GM12873 (cell line): ENCODE results near the gene LRRC7.

ENCODE experiments used
- TF ChIP-seq, protein P1 (sequence below): IDR thresholded peaks from 2 replicates; pipeline ENCODE4 v1.5.1; 2012; ENCODE audit warnings: low read depth, mild to moderate bottlenecking, moderate library complexity, low read length, control low read depth; ENCODE audit not compliant: insufficient read depth; ENCODE audit errors: missing control alignments

Gene LRRC7

DNA sequence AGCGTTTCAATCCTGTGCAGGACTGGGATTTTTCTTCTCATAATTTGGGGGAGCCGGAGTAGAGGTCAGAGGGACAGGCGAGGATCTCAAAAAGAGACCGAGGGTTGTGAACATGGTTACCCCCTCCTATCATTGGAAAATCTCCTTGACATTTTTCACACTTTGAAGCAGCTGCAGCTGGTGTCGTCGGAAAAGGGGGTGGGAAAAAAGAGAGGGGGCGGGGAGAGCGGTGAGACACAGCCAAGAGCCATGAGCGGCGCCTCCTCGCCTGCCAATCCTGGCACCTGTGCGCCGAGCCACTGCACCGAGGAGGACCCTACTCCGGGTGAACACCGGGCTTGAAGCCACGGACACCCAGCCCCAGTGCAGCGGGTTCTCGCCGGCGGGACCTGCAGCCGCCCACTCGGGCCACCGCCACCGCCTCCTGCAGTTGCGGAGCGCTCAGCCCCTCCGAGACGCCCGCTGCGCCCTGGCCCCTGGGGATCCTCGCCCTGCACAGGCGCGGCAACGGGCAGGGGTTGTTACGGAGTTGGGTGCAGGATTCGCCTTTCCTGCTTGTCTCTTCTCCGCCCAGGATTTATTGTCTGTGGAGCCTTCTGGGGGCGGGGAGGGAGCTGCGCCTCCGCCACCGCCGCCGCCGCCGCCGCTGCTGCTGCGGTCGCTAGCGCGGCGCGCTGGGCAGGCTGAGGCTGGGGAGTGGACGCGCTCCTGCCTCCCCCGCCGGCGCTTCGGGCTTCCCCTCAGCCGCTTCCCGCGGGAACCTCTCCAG is at the start of gene LRRC7:
LRRC7 (plus strand) TSS at position 271 of the 769 bp plus-strand sequence. CDS start 718 bp downstream, outside the sequence.
- TF ChIP-seq, protein P1, sequence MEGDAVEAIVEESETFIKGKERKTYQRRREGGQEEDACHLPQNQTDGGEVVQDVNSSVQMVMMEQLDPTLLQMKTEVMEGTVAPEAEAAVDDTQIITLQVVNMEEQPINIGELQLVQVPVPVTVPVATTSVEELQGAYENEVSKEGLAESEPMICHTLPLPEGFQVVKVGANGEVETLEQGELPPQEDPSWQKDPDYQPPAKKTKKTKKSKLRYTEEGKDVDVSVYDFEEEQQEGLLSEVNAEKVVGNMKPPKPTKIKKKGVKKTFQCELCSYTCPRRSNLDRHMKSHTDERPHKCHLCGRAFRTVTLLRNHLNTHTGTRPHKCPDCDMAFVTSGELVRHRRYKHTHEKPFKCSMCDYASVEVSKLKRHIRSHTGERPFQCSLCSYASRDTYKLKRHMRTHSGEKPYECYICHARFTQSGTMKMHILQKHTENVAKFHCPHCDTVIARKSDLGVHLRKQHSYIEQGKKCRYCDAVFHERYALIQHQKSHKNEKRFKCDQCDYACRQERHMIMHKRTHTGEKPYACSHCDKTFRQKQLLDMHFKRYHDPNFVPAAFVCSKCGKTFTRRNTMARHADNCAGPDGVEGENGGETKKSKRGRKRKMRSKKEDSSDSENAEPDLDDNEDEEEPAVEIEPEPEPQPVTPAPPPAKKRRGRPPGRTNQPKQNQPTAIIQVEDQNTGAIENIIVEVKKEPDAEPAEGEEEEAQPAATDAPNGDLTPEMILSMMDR: no peak

GRCh38 chr1:69519006-69519405 is 48.7 kb upstream of the LRRC7 start:
- TF ChIP-seq, protein P1: no peak

DNA sequence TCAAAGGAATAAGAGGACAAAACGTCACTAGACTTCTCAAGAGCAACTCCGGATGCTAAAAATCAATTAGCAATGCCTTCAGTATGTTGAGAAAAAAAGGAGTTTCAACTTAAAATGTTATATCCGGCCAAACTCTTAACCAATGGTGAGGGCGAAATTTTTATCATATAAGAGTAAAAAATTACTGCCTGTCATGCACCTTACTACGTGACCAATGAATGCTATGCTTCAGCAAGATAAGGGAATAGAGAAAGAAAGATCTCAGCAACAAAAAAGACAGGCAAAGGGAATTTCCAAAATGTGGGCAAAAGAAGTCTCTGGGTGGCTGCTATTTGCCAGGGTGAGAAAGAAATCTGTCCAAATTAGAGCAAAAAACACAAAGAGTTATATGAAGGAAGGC is 47.4 kb upstream of the LRRC7 start:
- TF ChIP-seq, protein P1: no peak

DNA sequence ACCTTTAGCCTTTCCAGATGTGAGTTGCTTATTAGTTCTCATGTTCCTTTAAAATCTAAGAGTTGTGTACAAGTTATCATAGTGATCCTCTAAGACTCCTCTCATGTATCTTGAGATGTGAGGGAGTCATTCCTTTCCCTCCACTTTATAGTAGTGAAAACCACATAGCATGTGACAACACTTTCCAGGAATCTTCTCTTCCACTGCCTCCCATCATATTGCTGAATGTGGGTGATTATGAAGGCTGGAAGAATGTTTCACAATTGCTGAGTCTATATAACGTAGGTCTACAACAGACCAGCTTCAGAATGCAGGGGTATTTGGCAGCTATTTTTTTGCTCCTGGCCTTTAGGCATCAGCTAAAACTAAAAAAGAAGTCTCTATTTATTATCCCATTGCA is 44.7 kb upstream of the LRRC7 start:
- TF ChIP-seq, protein P1: no peak

DNA sequence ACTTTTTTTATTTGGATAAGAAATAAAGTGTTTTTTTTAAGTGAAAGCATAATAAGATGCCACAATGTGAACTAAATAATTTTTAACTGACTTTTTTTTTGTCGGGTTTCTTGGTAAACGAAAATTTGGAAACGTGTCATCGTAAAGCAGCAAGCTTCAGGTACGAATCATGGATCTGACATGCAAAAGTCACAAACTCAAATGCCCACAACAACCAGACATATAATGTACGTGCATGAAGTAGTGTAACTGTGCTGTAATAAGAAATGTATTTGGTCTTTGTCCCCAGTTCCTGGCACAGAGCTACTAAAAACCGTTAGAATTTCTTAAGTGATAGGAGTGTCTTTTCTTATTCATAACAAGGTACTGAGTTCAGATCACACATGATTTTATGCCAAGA is 44.3 kb upstream of the LRRC7 start:
- TF ChIP-seq, protein P1: no peak

DNA sequence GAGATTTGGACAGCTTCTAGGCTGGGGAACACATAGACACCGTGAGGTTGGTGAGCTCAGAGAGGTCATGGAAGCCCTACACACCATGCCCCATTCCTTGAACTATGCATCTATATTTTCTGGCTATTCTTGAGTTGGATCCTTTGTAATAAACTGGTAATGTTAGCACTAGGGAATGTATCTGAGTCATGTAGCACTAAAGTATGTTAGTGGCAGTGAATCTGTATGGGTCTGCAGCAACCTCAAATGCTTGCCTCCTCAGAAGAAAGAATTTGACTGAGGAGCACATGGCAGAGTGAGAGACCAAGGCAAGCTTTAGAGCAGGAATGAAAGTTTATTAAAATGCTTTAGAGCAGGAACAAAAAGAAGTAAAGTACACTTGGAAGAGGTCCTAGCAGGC is 43.7 kb upstream of the LRRC7 start:
- TF ChIP-seq, protein P1: no peak

DNA sequence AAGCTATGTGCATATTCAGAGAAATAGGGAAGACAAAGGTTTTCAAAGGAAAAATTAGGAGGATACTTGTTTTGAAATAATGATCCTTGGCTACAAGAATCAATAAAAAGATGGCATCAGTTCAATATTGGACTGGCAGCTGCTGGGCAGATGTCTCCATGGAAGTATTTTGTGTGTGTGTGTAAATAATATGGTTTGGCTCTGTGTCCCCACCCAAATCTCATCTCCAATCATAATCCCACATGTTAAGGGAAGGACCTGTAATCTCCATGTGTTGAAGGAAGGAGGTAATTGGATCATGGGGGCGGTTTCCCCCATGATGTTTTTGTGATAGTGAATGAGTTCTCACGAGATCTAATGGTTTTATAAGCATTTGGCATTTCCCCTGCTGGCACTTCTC is 40.4 kb upstream of the LRRC7 start:
- TF ChIP-seq, protein P1: no peak
